T47D (cell line): ENCODE measurements around the gene PIAS2.
"Not testable (repeated sequence)": the region's sequence is repeated elsewhere in the genome, so short reads cannot be mapped to it uniquely, and the experiment has no call there.

Experiments used
- DNase-seq, 2 experiments: peaks; one replicate each; pipeline versions ENCODE4 v3.0.0 to v3.0.0-alpha.2; 2011 to 2012; ENCODE audit warnings: low read depth in 1 of 2, low spot score in 1 of 2
- JUND ChIP-seq: IDR thresholded peaks from 2 replicates; pipeline ENCODE4 v1.6.1; 2012; ENCODE audit warnings: low read depth
- in situ Hi-C: cut with HindIII; loops from 2 replicates; pipeline ENCODE4 v1.10.0; 2016; ENCODE audit warnings: low sequenced_read_pairs, low pct_unique_long_range_greater_than_20kb

PIAS2 gene

GRCh38 chr18:46849007-46849406, 68.3 kb downstream of the PIAS2 start:
- no peak for TF ChIP-seq JUND
- in situ Hi-C loops: no loop called here
- no peak for DNase-seq

- in situ Hi-C loops: no loop called here
- no peak for DNase-seq
- no peak for TF ChIP-seq JUND
Measured at GRCh38 chr18:46843372-46843771, 73.9 kb downstream of the PIAS2 start.

DNA sequence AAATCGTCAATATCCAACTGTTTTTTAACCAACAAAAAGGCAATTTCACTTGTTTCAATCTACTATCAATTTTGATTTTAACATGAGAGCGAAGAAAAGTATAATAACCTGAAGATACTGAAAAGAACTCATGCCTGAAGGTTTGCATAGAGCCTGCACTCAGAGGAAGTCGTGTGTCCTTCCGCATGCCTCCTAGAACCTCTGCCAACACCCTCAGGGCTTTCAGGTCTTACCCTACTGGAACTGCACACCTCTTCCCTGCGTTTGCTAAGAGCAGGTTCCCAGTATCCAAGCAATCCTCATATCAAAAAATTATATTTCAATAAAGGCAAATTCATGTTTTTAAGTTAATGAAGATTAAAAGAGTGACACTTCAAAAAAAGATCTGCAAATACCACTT, 74.7 kb downstream of the PIAS2 start:
- TF ChIP-seq JUND: no peak
- in situ Hi-C loops: no loop called here
- DNase-seq: peak; percentile 16 to 89

GRCh38 chr18:46833899-46834298, 83.4 kb downstream of the PIAS2 start:
- no peak for DNase-seq
- in situ Hi-C loops: no loop called here
- TF ChIP-seq JUND: no peak

- no peak for TF ChIP-seq JUND
- DNase-seq: no peak
- in situ Hi-C loops: no loop called here
Measured at GRCh38 chr18:46832849-46833248, 84.5 kb downstream of the PIAS2 start.

DNA sequence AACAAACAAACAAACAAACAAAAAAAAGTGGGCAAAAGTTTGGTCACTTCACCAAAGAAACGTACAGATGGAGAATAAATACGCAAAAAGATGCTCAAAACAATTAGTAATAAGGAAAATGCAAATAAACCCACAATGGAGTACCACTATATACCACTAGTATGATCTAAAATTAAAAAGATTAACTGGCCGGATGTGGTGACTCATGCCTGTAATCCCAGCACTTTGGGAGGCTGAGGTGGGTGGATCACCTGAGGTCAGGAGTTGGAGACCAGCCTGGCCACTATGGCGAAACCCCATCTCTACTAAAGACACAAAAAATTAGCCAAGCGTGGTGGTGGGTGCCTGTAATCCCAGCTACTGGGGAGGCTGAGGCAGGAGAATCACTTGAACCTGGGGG, 84.9 kb downstream of the PIAS2 start:
- DNase-seq, in situ Hi-C loops: not testable (repeated sequence)

DNA sequence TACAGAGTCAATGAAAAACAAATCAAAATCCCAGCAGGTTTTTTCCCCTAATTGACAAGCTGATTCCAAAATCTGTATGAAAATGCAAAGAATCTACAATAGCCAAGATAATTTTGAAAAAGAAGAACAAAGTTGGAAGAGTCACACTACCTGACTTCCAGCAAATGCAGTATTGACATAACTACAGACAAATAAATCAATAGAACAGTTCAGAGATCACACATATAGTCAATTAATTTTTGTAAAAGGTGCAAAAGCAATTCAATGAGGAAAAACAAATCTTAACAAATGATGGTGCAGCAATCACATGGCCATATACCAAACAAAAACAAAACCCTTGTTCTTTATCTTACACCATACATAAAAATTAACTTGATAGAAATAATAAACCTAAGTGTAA, 85.9 kb downstream of the PIAS2 start:
- TF ChIP-seq JUND: no peak
- in situ Hi-C loops: no loop called here
- DNase-seq: no peak

- no peak for TF ChIP-seq JUND
- in situ Hi-C loops: no loop called here
- no peak for DNase-seq
Measured at GRCh38 chr18:46830633-46831032, 86.7 kb downstream of the PIAS2 start.

- TF ChIP-seq JUND: no peak
- in situ Hi-C loops: no loop called here
Measured at GRCh38 chr18:46829947-46830346, 87.4 kb downstream of the PIAS2 start.

GRCh38 chr18:46829531-46829930, 87.8 kb downstream of the PIAS2 start:
- in situ Hi-C loops: no loop called here
- no peak for TF ChIP-seq JUND
- DNase-seq: no peak

More at GRCh38 chr18:46829947-46830346, 87.4 kb downstream of the PIAS2 start:
- DNase-seq: no peak

GRCh38 chr18:46821856-46822711, 95.2 kb downstream of the PIAS2 start:
- in situ Hi-C loops: no loop called here
- no peak for TF ChIP-seq JUND
- no peak for DNase-seq

DNA sequence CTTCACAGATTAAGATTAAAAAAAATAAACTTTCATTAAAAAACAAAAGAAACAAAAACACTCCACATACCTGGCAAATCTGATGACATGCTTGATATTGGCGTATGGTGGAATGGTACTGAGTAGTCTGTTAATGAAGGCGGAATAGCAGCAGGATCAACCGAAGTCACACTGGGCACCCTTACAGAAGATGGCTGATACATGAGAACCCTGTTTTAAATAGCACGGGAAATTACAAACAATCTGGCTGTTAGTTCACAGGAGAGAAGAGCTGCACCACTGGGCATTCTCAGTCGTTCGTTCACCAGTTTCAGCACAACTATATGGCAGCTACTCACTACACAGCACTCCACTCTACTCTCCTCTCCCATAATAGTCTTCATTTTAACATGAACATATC, 96.4 kb downstream of the PIAS2 start:
- DNase-seq: no peak
- no peak for TF ChIP-seq JUND
- in situ Hi-C loops: no loop called here

GRCh38 chr18:46815661-46816060, 101.6 kb downstream of the PIAS2 start:
- no peak for TF ChIP-seq JUND
- in situ Hi-C loops: no loop called here
- no peak for DNase-seq

DNA sequence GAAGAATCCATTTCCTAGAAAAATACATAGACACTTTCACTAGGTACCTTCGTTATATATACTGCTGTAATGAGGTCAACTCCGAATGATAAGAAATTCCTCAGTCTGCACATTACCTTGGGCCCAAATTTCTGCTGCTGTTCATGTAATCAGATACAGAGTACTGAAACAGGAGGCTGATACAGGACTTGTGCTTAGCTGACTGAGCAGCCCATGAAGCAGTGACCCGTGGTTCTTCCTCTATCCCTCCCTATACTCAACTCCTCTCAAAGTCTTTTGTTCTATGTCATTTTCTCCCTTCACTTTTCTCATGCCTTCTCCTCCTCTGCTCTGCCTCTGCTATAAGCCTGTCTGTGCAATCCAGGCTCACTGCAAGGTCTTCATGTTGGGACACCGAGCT, 102.9 kb downstream of the PIAS2 start:
- no peak for TF ChIP-seq JUND
- in situ Hi-C loops: no loop called here
- no peak for DNase-seq
